HG03025 (cell line): ENCODE measurements around the gene AGPAT3.

Source experiments
- ATAC-seq: cut with Tn5 transposase; IDR thresholded peaks from one replicate; pipeline ENCODE4 v1.9.1; 2021; ENCODE audit warnings: mild to moderate bottlenecking, moderate library complexity; ENCODE audit not compliant: unreplicated experiment, low FRiP score

Gene AGPAT3

DNA sequence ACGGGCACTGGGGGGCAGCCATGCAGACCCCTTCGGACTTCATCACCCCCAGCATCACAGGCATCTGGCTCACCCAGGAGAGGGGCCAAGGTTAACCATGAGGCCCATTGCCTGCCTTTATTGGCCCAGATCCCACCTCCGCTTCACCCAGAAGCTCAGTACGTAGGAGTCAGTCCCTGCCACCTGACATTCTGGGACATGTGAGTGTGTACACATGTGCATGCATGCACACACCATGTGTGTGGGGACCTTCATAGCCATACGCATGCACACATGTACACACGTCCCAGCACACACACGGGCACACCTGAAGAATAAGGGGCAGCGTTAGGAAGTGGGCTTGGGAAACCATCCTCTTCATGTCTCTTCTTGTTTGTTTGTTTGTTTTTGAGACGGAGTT lies 123.0 kb downstream of the AGPAT3 start:
- no peak for ATAC-seq

GRCh38 chr21:43988506-43989230 lies 123.6 kb downstream of the AGPAT3 start:
- ATAC-seq: no peak

DNA sequence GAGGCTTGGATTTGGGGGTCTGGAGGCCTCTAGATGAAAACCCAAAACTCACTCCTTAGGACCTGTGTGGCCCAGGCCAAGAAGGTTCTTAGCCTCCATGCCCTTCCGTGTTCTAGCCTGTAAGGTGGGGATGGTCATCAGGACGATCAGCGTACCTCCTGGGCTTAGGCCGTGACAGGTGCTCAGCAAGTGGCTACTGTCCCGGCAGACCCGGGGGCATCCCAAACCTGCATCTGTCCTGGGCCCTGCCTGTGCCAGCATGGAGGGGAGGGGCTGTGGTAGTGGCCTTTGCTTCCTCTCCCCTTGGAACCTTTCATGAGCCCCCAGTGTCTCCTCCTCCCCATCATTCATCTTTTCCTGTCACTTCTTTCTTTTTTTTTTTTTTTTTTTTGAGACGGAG lies 124.4 kb downstream of the AGPAT3 start:
- ATAC-seq: no peak

- no peak for ATAC-seq
Measured at GRCh38 chr21:43991447-43991991, 126.5 kb downstream of the AGPAT3 start.

DNA sequence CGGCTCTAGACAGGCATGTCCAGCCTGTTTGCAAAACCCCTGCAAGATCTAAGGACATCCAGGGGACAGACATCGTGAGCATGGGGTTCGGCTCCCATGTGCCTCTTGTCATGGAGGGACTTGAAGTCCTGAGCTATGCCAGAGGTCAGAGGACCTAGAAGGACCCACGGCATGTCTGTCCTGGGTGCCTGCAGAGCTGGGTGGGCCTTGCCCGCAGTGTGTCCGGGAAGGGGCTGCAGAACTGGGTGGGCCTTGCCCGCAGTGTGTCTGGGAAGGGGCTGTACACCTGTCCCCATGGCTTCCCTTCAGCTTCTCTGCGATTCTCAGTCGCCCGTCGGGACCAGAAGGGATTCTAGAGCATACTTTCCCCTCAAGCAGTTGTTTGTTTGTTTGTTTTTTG lies 127.1 kb downstream of the AGPAT3 start:
- ATAC-seq: no peak

DNA sequence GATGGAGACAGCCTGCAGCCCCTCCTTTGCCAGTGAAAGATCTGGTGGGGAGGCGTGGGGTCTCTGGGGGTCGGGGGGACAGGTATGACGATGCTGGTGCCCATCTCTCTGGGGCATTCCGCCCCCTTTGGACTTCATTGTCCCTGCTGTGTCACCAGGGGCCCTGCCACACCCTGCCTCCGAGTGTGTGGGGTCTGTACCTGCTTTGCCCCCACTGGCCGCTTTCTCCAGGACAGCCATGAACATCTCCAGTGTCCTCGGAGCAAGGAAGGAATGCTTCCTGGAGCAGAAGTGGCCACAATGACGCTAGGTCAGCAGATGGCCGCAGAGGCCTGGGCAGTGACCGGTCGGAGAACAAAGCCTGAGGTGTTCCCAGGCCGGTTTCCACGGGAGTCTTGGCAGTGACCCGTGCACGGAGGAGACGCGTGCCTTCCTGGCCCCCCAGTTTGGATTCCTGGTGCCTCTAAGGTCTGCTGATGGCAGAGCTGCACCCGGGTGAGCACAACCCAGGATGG lies 128.5 kb downstream of the AGPAT3 start:
- ATAC-seq: no peak

- no peak for ATAC-seq
Measured at GRCh38 chr21:43994085-43994484, 129.1 kb downstream of the AGPAT3 start.

GRCh38 chr21:43994646-43995045 lies 129.6 kb downstream of the AGPAT3 start:
- ATAC-seq: no peak

DNA sequence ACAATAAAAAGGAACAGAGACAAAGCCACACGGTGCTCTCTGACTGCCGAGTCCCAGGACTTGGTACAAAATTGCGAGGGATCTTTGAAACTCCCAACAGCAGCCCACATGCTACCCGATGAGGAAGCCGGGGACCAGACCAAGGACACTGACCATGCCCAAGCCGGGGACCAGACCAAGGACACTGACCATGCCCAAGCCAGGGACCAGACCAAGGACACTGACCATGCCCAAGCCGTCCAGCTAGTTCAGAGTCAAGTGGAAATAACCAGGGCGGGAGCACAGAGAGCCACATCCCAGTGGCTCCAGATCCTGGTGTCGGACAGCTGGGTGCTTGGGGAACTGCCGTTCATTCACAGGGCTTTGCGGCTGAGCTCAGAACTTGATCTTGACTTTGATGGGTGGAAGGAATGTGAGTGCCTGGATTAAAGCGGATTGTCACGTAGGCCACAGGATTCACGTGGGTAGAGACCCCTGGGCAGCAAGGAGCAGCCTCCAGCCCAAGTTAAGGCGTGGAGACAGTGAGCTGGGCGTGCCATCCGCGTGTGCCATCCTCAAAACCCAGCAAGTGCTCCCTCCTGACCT lies 130.6 kb downstream of the AGPAT3 start:
- ATAC-seq: no peak

DNA sequence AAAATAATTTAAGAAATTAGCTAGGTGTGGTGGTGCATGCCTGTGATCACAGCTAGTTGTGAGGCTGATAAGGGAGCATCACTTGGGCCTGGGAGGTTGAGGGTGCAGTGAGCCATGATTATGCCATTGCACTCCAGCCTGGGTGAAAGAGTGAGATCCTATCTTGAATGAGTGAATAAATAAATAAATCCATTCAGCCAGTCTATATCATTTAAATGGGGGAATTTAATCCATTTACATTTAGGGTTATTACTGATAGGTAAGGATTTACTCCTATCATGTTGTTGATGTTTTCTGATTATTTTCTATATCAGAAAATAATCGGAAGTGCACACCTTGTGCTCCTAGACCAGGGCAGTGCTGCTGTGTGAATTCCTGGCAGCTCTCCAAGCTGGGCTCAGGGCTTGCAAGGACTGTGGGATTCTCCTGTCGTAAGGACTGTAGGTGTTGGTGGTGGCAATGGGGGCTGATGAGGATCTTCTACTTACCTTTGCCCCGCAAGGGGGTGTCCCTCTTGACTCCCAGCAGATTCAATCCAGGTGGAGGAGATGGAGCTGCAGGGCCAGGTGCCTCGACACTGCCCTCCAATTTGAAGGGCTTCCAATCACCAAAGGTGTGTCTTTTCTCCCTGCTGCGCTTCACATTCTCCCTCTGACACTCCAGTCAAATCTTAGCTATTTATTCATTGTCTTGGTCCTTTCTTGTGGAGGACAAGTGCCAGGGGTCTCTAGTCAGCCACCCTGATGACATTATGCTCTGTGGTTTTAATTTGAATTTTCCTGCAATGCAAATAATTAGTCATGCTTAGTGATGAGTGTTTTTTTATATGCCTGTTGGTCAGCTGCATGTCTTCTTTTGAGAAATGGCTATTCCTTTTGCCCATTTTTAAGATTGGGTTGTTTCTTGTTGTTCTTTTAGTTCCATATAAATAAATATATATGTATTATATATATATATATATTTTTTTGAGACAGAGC lies 133.0 kb downstream of the AGPAT3 start:
- no peak for ATAC-seq

GRCh38 chr21:44000360-44000759 lies 135.3 kb downstream of the AGPAT3 start:
- ATAC-seq: no peak

DNA sequence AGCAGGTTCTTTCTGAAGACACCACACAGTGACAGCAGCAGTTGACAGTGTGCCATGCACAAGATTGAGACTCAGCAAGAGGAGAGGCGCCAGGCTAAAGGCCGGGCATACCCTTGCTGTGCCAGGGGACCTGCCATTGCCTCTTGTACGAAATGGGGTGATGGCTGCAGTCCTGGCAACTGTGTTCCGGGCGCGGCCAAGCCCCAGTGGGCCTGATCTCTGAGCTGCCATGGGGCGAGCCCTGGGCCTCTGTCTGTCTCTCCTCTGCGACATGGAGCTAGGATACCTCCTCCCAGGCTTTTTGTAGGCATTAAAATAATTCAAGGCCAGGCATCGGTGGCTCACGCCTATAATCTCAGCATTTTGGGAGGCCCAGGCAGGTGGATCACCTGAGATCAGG lies 137.5 kb downstream of the AGPAT3 start:
- ATAC-seq: no peak

GRCh38 chr21:44003307-44003966 lies 138.4 kb downstream of the AGPAT3 start:
- no peak for ATAC-seq

GRCh38 chr21:44005071-44005470 lies 140.0 kb downstream of the AGPAT3 start:
- ATAC-seq: no peak

DNA sequence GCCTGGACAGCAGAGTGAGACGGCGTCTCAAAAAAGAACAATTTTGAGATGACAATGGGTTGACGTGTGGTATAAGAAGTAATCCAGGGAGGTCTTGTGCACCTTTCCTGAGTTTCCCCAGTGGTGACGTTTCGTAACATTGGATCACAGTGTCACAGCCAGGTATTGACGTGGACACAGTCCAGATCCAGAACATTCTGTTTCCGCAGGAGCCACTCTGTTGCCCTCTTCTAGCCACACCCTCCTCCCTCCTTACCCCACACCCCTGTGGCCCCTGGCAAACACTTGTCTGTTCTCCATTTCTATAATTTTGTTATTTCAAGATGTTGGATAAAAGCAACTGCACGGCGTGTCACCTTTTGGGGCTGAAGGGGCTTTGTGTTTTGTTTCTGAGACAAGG lies 140.6 kb downstream of the AGPAT3 start:
- no peak for ATAC-seq

DNA sequence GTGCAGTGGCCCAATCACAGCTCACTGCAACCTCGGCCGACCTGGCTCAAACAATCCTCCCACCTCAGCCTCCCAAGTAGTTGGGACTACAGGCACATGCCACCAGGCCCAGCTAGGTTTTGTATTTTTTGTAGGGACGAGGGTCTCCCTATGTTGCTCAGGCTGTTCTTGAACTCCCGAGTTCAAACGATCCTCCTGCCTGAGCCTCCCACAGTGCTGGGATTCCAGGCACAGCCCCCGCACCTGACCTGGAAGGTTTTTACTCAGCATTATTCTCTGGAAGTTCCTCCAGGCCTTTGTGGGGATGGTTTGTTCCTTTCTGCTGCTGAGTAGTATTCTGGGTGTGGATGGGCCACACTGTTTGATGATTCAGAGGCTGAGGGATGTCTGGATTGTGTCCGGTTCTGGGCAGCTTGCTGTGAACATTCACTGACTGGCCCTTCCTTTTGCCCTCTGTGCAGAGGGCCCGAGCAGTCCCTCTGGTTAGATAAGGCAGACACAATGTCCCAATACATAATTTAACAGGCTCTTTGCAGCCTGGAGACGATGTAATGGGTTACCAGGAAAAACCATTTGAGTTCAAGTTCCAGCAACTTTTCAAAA lies 141.1 kb downstream of the AGPAT3 start:
- no peak for ATAC-seq

DNA sequence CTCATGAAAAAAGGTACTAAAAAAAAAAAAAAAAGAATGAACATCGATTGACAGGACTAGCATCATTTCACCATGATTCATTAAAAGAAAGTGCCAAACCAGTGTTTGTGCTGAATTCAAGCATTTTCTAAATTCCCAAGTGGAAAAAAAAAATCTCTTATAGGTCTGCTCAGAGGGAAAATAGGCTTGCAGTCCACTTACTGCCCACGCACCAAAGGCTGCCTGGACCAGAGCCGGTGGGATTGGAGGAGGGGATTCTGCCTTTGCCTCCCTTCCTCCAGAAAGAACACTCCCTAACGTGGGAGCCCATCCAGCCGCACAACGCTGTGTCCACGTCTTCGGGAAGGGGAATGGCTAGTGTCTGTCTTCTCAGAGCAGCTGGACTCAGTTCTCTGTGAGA lies 141.6 kb downstream of the AGPAT3 start:
- ATAC-seq: no peak

- no peak for ATAC-seq
Measured at GRCh38 chr21:44010429-44010828, 145.4 kb downstream of the AGPAT3 start.

GRCh38 chr21:44011123-44011522 lies 146.1 kb downstream of the AGPAT3 start:
- no peak for ATAC-seq
